ENCODE measurements around the gene THSD7A. TPM values are rescaled to one million over a fixed set of nuclear protein-coding genes. Genes with fewer than 3 reads are reported as not detected.

Gene THSD7A
- total and polyA plus RNA-seq, 2 of the 8 experiments (the other 6 are each of a cell fraction or from before 2014, with no cell fraction given): 0.44 to 1.2 TPM

DNA sequence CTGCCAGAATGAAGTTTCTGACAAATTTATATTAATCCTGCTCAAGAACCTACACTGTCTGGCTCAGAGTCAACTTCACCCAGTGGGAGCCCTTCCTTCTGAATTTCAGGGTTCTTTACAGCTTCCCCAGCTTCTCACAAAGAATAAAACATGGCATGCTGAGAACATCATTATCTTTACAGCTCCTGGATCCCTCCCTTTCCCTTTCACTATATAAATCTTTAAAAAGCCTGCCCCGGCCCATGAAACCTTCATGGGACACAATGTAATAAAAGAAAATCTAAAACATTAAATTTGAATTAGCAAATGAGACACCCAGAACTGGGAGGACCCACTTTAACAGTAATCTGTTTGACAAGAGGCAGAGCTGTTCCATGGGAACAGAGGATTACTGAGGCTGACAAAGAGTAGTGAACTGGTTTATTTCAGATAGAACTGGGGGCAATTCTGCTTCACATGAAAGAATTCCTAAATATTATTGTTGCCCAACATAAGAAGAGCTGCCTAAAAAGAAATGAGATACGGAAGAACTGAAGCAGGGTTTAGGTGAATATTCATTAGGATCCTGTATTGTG is 222.8 kb downstream of the THSD7A start:
- no peak overlapping the region for H2BK120ac ChIP-seq (replicated peaks; ENCODE audit: low read depth, low read length)
- H4K5ac ChIP-seq (ENCODE audit: insufficient read length, low read depth, low read length): no peak overlapping the region
- DNase-seq (ENCODE audit: low read depth in 1 of 2, low spot score in 2 of 2): no peak
- CTCF ChIA-PET (ENCODE audit: partially characterized antibody): interaction anchor here (0.9 kb wide), 1 partner anchor 9 kb away, joined by 3 read pairs; no protein-coding TSS in a partner anchor
- no peak overlapping the region for H4K91ac ChIP-seq (replicated peaks; ENCODE audit: insufficient read length, low read length)
- H2BK15ac ChIP-seq (ENCODE audit: low read length): no peak overlapping the region
- 43% methylated on average over 2 of the region's 2 CpGs; no CpG with 5 or more reads in 1 of the 2 experiments for WGBS, 2 experiments (ENCODE audit: extremely low coverage in 1 of 2, insufficient coverage in 1 of 2, insufficient read length in 1 of 2, insufficient replicate concordance in 2 of 2, low coverage in 1 of 2, low lambda C conversion rate in 2 of 2, missing lambda C conversion rate in 1 of 2)
- no peaks in the 10 kb centered on the region for H4K20me1 ChIP-seq (replicated peaks in 1 of 2; ENCODE audit: control insufficient read depth in 1 of 2, insufficient read depth in 2 of 2, low read length in 2 of 2)
- H4K8ac ChIP-seq (ENCODE audit: extremely low read depth, insufficient read depth, low read length): no peak overlapping the region
- no peak overlapping the region for H2BK20ac ChIP-seq (ENCODE audit: low read length)
- no peaks in the 10 kb centered on the region for H3K79me1 ChIP-seq (ENCODE audit: low read depth, low read length)
- no peak overlapping the region for H3K9ac ChIP-seq (replicated peaks in 1 of 4; ENCODE audit: extremely low read depth in 1 of 4, low read depth in 3 of 4, low read length in 3 of 4)
- H3K79me2 ChIP-seq (ENCODE audit: control insufficient read depth in 1 of 2, insufficient read depth in 2 of 2, low read length in 2 of 2): no peaks in the 10 kb centered on the region
- no peak overlapping the region for H3K4me2 ChIP-seq (ENCODE audit: insufficient read depth in 1 of 2, low read depth in 2 of 2, low read length in 2 of 2)
- H3K36me3 ChIP-seq (ENCODE audit: control insufficient read depth in 2 of 4, insufficient read depth in 4 of 4, low read length in 3 of 4): no peaks in the 10 kb centered on the region
- H3K27ac ChIP-seq (ENCODE audit: low read depth, low read length): no peak overlapping the region
- H3K4me3 ChIP-seq (ENCODE audit: extremely low read depth in 1 of 4, insufficient read depth in 2 of 4, low read depth in 3 of 4, low read length in 4 of 4): no peak overlapping the region
- H2AFZ ChIP-seq (ENCODE audit: low read length): no peak overlapping the region
- peaks cover 0 to 10% (median 5%) of the 10 kb centered on the region in 4 experiments; a peak in 3 of 7 replicates for H3K4me1 ChIP-seq (replicated peaks in 1 of 4; ENCODE audit: control insufficient read depth in 3 of 4, insufficient read depth in 4 of 4, low read length in 3 of 4)
- H3K4ac ChIP-seq (replicated peaks; ENCODE audit: insufficient read length, low read depth, low read length): no peak overlapping the region
- no peaks in the 10 kb centered on the region for H3K23me2 ChIP-seq (ENCODE audit: low read depth, low read length)
- H3K18ac ChIP-seq (ENCODE audit: extremely low read depth, low read length): no peak overlapping the region
- FAIRE-seq: no peak
- POLR2A ChIA-PET (ENCODE audit: partially characterized antibody): no interaction called here
- no peak overlapping the region for H3K23ac ChIP-seq (ENCODE audit: insufficient read length)
- H3K14ac ChIP-seq (ENCODE audit: insufficient read length): no peak overlapping the region
- H3K9me3 ChIP-seq (ENCODE audit: insufficient read depth in 2 of 2, low read depth in 1 of 2, low read length in 1 of 2): no peaks in the 10 kb centered on the region
- no peak overlapping the region for H2BK5ac ChIP-seq (ENCODE audit: low read depth, low read length)
- no peak overlapping the region for H3K56ac ChIP-seq (replicated peaks; ENCODE audit: insufficient read length, low read depth, low read length)
- H2BK12ac ChIP-seq (ENCODE audit: low read depth, low read length): no peak overlapping the region
- no peak overlapping the region for H2AK5ac ChIP-seq (ENCODE audit: low read depth, low read length)
- H3K27me3 ChIP-seq (replicated peaks in 1 of 4; ENCODE audit: control insufficient read depth in 3 of 4, extremely low read depth in 1 of 4, insufficient read depth in 3 of 4, low read length in 3 of 4): no peaks in the 10 kb centered on the region
- TF ChIP-seq BACH1 (IDR thresholded peaks at IDR 0.05; ENCODE audit: low read length) (no peak), CTBP2 (IDR thresholded peaks at IDR 0.05; ENCODE audit: borderline replicate concordance, insufficient read depth, insufficient read length, low read length) (no peak), KDM5A (IDR thresholded peaks at IDR 0.05; ENCODE audit: low read length) (no peak), GTF2F1 (IDR thresholded peaks at IDR 0.05; ENCODE audit: borderline replicate concordance, low read depth, low read length) (no peak), EGR1 (IDR thresholded peaks at IDR 0.05; ENCODE audit: borderline replicate concordance, low read depth, low read length) (no peak), POU5F1 (IDR thresholded peaks at IDR 0.05; ENCODE audit: low read depth, low read length) (no peak), SIX5 (IDR thresholded peaks at IDR 0.05; ENCODE audit: low read depth, low read length) (no peak), NANOG (IDR thresholded peaks at IDR 0.05; ENCODE audit: insufficient read depth, low read depth, low read length, poor library complexity, severe bottlenecking) (no peak), KDM1A (IDR thresholded peaks at IDR 0.05; ENCODE audit: borderline replicate concordance, low read length) (no peak), JUN (IDR thresholded peaks at IDR 0.05; ENCODE audit: low read depth, low read length) (no peak), CHD2 (IDR thresholded peaks at IDR 0.05; ENCODE audit: low read length) (no peak), PHF8 (conservative IDR thresholded peaks at IDR 0.05; ENCODE audit: low read depth, low read length) (no peak), RXRA (IDR thresholded peaks at IDR 0.05; ENCODE audit: insufficient read depth, low read depth, low read length) (no peak)
- TF ChIP-seq, protein P1, sequence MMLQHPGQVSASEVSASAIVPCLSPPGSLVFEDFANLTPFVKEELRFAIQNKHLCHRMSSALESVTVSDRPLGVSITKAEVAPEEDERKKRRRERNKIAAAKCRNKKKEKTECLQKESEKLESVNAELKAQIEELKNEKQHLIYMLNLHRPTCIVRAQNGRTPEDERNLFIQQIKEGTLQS (IDR thresholded peaks at IDR 0.05; ENCODE audit: insufficient read depth, low read depth, low read length): no peak

Data from H1 (cell line).